Fibroblast of skin of right biceps (primary cell): ENCODE data around the gene ANKH.

Source experiments
- DNase-seq: peaks from one replicate; pipeline ENCODE4 v3.0.0-alpha.2; 2013

ANKH gene

DNA sequence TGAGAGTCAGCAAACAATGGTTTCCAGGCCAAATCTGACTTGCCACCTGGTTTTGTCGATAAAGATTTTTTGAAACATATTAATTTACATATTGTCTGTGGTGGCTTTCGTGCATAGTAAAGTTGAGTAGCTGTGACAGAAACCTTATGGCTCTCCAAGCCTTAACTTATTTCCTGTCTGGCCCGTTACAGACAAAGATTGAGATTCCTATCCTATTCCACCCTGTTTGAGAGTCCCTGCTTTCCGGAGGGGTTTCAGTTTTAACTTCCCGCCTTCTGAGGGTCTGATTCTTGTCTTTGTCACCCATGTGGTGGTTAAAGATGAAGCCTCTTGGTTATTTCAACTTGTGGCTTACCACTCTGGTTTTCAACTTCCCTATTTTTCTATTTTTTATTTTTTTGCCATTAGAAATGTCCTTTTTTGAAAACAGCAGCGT lies 195.7 kb downstream of the ANKH start:
- DNase-seq: no peak

DNA sequence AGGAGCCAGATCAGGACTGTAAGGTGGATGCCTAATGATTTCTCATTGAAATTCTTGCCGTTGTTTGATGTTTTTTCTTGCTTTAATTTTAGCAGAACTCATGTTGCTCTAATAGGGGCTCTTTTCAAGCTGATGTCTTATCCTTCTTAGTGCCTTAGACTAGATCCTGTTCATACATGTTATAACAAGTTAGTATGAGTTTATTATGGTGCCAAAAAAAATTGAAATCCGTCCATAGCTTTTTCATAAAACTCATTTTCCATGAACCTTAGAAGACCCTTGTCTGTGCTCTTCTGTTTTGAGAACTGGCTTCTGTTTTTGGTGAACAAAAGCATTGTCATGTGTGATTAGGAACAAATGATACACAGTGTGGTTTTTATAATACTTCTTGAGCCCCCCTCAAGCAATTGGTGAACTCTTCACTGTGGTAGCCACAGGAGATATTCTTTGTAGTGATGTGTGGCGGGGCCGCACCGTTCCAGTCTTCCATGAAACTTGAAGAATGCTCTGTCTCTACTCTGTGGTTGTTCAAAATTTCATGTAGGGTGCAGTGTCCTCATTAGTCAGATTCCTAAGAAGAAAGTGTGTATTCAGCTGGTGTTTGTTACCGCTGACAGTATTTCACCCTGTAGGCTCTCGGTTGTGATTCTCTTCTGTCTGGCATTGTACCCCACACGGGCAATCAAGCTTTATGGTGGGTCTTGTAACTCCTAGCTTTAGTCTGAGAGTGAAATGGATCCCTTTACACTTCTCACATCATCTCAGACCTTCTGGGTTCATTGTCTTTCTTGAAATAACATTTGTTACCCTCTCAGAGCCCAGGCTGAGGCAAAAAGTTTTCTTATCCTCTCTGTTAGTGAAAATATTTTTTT lies 196.4 kb downstream of the ANKH start:
- DNase-seq: peak; percentile 11

DNA sequence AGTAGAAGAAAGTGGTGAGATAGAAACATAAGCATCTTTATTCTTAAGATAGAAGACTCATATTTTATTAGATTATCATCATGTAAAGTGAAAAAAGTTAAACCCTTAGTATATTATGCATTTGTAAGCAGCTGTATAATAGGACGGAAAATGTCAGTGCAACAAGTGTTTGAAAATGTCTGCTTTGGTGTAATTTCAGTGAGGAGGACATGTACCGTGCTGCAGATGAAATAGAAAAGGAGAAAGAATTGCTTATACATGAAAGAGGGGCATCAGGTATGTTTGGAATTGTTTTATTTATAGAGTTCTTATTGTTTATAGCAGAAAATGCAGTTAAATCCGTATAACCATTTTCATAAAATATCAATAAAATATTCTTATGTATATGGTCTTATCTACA lies 198.1 kb downstream of the ANKH start:
- DNase-seq: no peak

DNA sequence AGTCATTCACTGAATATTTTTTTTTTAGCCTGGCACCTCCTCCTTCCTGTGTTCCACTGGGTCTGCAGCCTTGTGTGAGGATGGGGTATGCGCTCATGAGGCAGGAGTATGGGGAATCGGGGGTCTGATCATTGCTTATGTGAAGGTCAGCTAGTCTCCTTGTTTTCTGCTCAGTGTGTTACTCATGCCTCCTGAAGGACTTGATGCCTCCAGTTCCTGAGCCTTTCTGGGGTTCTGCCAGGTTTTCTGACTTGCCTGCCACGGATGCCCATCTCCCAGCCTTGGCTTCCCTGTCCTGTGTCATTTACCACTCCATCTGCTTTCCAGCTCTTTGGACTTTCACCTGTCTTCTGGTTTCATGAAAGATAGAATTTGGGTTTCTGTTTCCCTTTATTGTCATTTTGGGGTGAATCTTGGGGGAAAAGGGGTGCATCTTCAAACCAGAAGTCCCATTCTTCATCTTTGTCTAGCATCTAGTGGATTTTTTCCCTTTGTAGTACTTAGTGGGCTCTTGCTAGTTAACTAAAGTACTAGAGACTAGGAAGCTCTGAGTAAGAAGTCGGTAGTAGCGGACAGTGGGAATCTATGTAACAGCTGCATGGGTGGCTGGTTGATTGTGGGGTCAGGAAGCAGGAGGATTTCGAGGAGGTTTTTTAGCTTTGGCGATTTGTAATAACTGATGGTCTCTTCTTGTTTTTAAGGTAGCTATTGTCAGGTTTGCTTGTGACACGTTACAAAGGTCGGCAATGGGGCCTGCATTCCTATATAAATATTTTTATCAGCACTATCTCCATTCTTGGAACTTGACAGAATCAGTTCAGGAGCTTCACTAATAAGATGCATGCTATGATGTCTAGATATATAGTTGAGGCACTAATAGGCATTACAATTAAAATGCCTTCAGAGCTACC lies 198.8 kb downstream of the ANKH start:
- peak; percentile 29 for DNase-seq

DNA sequence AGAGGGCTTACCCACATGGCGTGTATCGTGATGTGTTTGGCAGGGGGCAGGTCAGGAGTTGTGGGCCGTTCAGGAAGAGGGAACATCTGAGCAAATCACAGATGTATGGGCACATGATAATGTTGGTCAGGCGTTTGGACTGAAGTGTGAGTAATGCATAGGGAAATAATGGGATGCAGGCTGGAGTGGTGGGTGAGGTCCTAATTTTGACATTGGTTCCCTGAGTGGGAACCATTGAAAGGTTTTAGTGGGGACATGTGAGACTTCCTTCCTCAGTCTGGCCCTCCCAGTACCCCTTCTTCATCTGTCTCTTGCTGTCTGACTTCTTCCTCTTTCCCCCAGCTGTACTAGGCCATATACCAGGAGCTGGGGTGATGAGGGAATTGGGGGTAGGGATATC lies 199.5 kb downstream of the ANKH start:
- no peak for DNase-seq

DNA sequence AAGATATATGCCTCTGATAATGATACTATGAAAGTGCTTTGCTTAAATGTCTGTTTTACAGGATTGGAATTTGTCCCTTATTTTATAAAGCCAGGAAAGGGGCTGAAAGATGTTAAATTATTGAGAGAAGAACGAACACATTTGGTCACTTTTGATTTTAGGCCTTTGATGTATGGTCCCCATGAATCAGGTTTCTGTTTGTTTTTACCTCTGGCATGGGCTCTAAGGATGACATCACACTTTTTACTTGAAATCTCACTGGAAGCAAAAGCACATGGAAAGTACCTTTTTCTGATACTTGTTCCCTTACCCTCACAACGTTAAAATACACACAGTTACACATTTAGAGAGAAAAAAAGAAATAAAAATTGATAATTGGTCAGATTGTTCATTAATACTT lies 200.2 kb downstream of the ANKH start:
- no peak for DNase-seq

DNA sequence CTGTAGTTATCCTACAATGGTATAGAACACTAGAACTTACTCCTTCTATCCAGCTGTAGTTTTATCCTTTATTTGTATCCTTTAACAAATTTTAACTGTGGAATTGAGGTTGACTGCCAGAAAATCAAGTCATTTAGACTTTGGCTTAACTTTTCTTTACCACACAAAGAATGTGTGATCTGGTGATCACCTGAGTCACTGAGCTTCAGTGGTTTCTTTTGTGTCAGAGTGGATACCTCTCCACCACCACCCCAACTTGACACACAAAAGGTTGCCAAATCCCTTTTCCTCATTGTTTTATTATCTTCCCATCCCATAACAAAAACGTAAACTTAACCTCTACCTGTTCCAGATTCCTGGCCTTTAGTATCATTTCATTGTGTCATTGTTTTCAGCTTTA lies 201.6 kb downstream of the ANKH start:
- DNase-seq: peak; percentile 32

DNA sequence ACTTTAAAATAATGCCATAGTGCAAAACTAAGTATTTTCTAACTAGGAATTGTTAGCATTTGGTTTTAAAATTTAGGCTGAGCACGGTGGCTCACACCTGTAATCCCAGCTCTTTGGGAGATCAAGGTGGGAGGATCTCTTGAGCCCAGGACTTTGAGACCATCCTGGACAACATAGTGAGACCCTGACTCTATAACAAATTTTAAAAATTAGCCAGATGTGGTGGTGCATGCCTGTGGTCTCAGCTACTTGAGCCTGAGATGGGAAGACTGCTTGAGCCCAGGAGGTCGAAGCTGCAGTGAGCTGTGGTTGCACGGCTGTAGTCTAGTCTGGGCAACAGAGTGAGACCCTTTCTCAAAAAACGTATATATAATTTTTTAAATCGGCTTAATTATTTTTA lies 202.2 kb downstream of the ANKH start:
- no peak for DNase-seq

DNA sequence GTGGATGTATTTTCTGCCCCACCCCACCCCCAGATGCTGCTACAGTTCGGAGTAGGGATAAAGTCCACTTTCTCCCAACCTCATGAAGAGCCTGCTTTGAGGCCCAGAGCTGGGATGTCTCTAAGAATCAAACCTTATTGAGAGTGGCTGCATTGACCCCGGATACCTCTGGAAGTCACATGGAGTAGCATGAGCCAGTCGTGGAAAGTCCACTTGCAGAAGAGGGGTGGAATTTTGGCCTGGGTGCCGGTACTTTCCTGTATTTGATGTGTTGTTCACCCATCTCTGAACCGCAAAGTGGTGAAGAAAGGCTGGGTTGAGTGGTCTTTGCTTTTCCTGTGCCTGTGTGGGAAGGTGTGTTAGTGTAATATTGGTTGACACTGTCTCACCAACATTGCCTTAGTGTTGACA lies 203.4 kb downstream of the ANKH start:
- no peak for DNase-seq

DNA sequence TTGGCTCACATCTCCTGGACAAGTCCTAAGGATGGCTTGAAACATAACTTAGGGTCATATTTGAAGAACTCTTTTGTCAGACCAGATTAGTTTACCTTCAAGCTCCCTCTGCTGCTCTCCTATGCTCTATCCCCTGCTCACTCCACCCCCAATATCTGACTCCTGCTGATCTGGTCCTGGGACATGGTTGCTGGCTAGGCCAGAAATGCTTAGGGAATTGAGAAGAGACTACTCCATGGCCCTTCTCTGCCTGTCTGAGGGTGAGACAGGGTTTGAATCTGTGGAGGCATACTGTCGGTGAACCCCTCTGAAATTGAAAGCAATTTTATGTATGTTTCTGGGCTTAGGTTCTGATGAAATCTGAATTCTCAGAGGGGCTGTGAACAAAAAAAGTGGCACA lies 203.8 kb downstream of the ANKH start:
- DNase-seq: no peak

DNA sequence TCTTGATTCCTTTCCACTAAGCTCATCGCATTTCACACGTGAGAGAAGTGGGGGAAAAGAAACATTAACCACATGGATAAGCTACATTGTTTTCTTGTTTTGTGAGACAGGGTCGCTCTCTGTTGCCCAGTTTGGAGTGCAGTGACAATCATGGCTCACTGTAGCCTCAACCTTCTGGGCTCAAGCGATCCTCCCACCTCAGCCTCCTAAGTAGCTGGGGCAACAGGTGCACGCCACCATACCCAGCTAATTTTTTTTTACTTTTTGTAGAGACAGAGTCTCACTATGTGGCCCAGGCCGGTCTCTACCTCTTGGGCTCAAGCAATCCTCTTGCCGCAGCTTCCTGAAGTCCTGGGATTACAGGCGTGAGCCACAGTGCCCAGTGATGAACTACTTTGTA lies 204.3 kb downstream of the ANKH start:
- DNase-seq: no peak

DNA sequence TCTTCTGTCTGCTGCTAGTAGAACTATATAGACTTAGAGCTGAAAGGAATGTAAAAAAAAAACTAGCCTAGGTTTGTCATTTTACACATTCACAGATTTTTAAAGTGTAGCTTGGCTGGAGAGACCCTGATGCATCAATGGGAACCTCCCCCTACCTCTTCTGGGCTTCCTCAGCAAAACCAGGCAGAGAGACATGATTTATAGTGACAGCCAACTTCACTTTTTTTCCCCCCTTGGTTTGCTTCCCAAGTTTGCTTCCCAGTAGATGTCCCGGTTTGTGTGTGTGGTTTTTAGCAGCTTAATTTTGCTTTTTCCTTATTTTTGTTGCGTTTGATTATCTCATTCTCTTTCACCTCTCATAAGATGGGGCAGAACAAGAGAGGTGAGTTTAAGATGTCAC lies 205.2 kb downstream of the ANKH start:
- DNase-seq: no peak

DNA sequence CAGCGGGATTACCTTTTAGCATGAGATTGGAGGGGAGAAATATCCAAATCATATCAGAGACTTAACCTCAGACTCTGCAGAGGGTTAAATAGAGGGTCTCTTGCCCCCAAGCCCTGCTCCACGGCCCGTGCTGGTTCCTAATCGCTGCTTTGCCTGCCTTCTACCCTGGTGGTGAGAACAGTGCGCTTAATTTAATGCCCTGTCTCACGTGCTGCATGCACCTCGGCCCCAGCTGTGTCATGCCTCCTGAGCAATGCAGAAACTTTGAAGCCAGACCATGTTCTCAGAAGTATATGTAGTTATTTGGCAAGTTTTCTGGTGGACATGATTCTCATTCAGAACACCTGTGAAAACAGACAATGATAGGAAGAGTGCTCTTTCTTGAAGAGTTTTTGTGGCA lies 205.6 kb downstream of the ANKH start:
- peak; percentile 30 for DNase-seq

DNA sequence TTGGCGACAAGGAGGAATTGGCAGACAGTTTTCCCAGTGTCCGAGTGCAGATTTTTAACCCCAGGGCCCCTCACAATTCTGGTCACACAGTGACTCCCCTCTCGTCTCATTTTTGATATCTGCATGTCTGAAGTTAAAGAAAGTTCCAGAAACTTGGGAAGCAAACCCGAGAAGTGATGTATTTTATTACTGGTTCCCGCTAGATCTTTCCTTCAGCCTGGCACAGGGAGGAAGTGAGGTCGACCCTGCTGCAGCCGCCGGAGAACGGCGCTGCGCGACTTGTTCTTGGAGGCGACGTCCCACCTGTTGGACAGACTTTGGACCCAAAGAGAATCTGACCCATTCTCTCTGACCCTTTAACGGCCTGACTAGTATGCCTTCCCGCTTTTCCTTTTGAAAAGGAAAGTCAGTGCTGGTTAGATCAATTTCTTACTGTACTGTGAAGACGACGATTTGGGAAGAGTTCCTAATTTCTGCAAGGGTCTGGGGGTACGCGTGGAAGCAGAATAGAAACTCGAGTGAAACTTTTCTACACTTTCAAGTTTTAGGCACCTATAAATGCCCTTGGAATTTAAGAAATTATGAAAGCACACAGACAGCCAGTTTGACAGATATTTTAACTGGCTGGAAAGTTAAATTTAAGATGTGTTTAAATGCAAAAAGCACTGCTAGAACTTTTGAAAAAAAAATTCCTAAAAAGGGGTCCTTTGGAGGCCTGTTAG lies 206.3 kb downstream of the ANKH start:
- peak; percentile 11 for DNase-seq

DNA sequence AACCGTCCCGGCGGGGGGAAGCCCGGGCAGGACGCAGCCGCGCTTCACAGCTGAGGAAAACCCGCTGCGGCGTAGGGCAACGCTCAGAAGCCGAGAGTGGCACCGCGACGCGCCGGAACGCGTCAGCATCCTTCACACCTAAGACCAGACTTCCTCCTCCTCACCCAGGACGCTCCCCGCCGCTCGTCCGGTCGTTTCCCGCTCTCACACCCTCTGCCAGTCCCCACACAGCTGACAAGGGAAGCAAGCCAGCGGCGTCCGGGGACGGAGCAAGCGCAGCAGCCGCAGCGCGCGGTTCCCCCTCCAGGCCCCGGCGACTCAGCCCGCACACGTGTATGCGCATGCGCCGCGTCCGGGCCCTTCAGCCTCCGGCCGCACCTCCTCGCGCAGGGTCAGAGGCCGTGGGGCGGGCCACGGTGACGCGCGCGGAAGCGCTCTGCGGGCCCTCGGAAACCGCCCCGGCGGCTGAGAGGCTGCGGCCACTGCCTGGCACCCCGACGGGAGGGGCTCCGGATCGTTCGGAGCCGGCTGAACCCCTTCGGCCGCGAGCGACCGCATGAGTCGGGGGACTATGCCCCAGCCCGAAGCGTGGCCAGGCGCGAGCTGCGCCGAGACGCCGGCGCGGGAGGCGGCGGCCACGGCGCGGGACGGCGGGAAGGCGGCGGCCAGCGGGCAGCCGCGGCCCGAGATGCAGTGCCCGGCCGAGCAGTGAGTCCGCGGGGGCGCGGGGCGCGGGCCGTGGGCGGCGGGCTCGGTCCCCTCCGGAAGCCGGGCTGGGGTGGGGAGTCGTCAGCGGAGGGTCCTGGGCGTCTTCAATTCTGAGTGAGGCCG lies 207.1 kb downstream of the ANKH start, which contains the start of gene OTULIN:
Gene OTULIN, plus strand, starts transcription at position 449 of the 831 bp plus-strand sequence. Its CDS starts 108 bp downstream, at position 557.
- peak; percentile 89 for DNase-seq

DNA sequence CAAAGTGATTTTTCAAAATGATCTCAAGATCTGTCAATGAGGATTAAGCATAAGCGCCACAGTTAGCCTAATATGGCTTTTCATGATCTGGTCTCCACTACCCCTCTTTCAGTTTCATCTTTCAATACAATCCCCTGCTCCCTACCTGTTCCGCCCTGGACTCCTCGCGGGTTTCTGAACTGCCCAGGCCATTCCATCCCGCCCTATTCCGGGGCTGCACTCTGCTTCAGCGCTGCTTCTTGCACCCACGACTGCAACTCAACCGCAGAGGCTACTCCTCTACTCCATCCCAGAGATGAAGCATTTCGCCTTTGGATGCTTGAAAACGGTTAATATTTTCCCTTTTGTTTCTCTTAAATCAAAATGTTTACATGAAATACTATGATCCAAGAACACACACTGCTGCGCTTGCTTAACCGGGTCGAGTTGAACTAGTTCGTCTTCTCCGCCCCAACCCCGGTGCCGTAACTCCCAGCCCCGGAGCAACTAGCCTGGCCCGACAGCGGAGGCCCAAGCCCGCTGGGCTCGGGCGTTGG lies 207.8 kb downstream of the ANKH start:
- DNase-seq: peak; percentile 12

DNA sequence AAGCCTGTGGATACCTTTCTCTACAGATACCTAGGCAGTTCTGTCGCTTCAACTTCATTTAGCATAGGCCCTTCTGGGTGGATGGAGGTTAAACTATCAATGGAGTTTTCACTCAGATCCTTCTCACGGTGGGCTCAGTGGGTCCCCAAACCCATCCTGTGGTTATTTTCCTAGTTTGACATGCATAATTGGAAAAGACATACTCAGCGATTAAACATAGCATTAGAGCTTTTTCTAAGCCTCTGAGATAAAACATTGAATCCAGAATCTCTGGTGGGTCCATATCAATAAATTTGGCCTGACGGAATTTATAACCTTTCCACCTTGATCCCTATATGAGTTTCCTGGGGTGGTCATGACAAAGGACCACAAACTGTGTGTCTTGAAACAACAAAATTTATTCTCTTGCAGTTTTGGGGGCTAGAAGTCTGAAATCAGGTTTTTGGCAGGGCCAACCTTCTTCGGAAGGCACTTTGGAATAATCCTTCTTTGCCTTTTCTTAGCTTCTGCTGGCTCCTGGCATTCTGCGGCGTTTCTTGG lies 208.8 kb downstream of the ANKH start:
- no peak for DNase-seq

DNA sequence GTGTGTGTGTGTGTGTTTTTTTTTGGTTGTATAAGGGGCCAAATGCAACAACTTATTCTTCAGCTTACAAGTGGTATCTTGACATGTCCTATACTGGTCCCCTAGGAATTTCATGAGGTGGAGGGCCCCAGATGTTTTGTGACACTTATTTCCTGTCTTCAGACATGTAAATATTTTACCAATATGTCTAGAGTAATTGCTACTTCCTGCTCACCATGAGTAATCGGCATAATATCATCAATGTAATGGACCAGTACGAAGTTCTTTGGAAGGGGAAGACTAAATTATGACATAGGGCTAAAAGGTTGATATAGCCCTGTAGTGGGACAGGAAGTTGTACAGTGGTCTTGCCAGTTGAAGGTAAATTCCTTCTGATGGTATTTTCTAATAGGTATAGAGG lies 210.7 kb downstream of the ANKH start:
- DNase-seq: no peak

DNA sequence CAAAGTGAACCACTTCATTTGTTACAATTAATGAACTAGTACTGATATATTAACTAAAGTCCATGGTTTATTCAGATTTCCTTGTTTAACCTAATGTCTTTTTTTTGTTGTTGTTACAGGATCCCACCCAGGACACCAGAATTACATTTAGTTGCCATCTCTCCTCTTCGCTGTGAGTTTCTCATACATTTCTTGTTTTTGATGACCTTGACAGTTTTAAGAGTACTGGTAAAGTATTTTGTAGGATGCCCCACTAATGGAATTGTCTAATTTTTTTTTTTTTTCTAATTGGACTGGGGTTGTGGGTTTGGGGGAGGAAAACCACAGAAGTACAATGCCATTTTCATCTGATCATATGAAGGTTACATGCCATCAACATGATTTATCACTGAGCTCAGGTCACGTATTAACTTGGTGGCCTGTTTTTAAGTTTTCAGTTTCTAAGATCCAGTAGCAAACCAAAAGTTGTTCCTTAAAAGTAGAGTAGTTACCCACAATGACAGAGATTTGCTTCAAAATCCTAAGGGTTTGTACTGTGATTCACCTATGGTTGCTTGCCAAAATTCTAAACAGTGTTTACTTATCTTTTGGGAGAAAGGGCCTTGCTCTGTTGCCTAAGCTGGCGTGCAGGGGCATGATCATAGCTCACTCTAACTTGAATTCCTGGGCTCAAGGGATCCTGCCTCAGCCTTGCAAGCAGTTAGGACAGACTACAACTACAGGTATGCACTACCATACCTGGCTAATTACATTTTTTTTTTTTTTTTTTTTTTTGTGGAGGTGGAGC lies 211.6 kb downstream of the ANKH start:
- peak; percentile 65 for DNase-seq

DNA sequence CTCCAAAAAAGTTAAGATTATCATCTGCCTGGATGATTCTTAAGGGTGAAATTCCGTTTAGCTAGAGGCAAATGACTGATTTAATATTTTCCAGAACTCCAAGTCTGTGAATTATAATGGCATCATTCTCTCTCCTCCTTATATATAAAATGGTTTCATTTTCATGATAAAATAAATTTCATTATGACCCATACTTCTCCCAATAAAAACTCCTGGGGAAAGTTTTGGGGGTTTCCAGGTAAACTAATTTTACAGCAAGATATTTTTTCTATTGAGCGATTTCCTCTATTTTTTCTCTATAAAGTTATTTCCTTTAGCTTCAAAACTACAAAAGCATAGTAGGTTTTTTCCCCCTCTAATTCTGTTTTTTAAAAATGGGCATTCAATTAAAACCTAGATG lies 214.7 kb downstream of the ANKH start:
- DNase-seq: no peak
